OCI-LY7 (cell line): Measurements from ENCODE around the gene CSTPP1.

Source experiments
- CTCF ChIP-seq: fragments of 200-600 bp; sonication (generic); conservative IDR thresholded peaks from 2 replicates; pipeline ENCODE4 v1.5.1; 2014; ENCODE audit warnings: mild to moderate bottlenecking, antibody characterized with exemption, low read length, moderate library complexity, mixed read lengths
- EZH2phosphoT487 ChIP-seq: fragments of 200-600 bp; sonication (generic); IDR thresholded peaks from 2 replicates; pipeline ENCODE4 v1.6.1; 2018; ENCODE audit warnings: low read depth, borderline replicate concordance, mild to moderate bottlenecking, mixed run types, antibody characterized with exemption, low read length, moderate library complexity, mixed read lengths

DNA sequence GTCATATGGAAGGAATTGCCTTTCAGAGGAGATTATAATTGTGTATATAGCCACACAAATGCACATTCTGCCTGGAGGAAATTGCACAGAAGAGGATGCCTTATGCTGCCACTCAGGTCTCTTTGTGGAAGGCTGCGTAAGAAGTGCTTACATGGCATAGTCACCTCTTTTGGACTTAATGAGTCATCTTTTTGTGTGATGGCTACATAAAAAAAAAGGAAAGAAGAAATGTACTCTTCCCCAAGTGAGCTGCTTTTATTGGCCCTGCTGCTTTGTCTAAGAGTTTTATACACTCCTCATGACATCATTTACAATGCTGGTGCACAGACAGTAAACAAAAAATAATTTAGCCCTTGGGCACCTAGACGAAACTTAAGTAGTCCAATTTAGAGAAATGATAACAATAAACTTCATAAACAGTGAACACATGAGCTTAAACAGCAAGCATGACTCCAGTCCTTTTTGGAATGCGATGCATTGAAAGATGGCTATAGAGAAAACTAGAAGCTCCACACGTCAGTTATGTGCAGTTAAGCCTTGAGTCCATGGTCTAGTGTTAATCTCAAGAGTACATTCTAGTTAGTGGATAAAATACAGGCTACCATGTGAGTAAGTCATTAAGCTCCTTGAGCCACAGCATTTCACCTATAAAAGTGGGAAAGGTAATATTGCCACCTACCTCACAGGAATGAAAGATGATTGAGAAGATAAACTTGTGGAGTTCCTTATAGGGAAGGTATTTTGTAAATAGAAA is 12.0 kb downstream of the CSTPP1 start:
- TF ChIP-seq CTCF (no peak), EZH2phosphoT487 (no peak)
